ENCODE results near the gene ZFYVE28. TPM values are rescaled to one million over a fixed set of nuclear protein-coding genes. Genes with fewer than 3 reads are reported as not detected.

ZFYVE28 gene
- total and polyA plus RNA-seq, 10 of the 15 experiments (the other 5 are each of a cell fraction or from before 2014, with no cell fraction given) = 0.06 to 1.9 (median 0.22) TPM; not detected in 1

- no peak overlapping the region for H3K9ac ChIP-seq (ENCODE audit: control insufficient read depth, insufficient read depth, low read length)
- H3K36me3 ChIP-seq (ENCODE audit: control insufficient read depth in 2 of 2, insufficient read depth in 2 of 2, low read length in 1 of 2) = peaks cover 0 to 4% of the 10 kb centered on the region in 2 experiments; a peak in 2 of 4 replicates
- no peak for TF ChIP-seq RFX5 (IDR thresholded peaks at IDR 0.05; ENCODE audit: low read depth, low read length)
- no peak for TF ChIP-seq YBX1 (IDR thresholded peaks at IDR 0.05)
- TF ChIP-seq, protein P1, sequence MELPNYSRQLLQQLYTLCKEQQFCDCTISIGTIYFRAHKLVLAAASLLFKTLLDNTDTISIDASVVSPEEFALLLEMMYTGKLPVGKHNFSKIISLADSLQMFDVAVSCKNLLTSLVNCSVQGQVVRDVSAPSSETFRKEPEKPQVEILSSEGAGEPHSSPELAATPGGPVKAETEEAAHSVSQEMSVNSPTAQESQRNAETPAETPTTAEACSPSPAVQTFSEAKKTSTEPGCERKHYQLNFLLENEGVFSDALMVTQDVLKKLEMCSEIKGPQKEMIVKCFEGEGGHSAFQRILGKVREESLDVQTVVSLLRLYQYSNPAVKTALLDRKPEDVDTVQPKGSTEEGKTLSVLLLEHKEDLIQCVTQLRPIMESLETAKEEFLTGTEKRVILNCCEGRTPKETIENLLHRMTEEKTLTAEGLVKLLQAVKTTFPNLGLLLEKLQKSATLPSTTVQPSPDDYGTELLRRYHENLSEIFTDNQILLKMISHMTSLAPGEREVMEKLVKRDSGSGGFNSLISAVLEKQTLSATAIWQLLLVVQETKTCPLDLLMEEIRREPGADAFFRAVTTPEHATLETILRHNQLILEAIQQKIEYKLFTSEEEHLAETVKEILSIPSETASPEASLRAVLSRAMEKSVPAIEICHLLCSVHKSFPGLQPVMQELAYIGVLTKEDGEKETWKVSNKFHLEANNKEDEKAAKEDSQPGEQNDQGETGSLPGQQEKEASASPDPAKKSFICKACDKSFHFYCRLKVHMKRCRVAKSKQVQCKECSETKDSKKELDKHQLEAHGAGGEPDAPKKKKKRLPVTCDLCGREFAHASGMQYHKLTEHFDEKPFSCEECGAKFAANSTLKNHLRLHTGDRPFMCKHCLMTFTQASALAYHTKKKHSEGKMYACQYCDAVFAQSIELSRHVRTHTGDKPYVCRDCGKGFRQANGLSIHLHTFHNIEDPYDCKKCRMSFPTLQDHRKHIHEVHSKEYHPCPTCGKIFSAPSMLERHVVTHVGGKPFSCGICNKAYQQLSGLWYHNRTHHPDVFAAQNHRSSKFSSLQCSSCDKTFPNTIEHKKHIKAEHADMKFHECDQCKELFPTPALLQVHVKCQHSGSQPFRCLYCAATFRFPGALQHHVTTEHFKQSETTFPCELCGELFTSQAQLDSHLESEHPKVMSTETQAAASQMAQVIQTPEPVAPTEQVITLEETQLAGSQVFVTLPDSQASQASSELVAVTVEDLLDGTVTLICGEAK (IDR thresholded peaks at IDR 0.05; ENCODE audit: borderline replicate concordance) = no peak
- TF ChIP-seq, protein P2, sequence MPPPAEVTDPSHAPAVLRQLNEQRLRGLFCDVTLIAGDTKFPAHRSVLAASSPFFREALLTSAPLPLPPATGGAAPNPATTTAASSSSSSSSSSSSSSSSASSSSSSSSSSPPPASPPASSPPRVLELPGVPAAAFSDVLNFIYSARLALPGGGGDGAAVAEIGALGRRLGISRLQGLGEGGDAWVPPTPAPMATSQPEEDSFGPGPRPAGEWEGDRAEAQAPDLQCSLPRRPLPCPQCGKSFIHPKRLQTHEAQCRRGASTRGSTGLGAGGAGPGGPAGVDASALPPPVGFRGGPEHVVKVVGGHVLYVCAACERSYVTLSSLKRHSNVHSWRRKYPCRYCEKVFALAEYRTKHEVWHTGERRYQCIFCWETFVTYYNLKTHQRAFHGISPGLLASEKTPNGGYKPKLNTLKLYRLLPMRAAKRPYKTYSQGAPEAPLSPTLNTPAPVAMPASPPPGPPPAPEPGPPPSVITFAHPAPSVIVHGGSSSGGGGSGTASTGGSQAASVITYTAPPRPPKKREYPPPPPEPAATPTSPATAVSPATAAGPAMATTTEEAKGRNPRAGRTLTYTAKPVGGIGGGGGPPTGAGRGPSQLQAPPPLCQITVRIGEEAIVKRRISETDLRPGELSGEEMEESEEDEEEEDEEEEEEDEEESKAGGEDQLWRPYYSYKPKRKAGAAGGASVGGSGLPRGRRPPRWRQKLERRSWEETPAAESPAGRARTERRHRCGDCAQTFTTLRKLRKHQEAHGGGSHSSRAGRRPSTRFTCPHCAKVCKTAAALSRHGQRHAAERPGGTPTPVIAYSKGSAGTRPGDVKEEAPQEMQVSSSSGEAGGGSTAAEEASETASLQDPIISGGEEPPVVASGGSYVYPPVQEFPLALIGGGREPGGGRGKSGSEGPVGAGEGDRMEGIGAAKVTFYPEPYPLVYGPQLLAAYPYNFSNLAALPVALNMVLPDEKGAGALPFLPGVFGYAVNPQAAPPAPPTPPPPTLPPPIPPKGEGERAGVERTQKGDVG (CRISPR knock-in tag; IDR thresholded peaks at IDR 0.05) = no peak
- TF ChIP-seq CBX3 (IDR thresholded peaks at IDR 0.05; ENCODE audit: borderline replicate concordance, low read depth) = no peak
- TF ChIP-seq, protein P3, sequence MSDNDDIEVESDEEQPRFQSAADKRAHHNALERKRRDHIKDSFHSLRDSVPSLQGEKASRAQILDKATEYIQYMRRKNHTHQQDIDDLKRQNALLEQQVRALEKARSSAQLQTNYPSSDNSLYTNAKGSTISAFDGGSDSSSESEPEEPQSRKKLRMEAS (IDR thresholded peaks at IDR 0.05; ENCODE audit: low read depth, low read length) = no peak
- no peak for TF ChIP-seq TCF12 (IDR thresholded peaks at IDR 0.05; ENCODE audit: low read depth, low read length)
- no peak for TF ChIP-seq STAT1 (conservative IDR thresholded peaks at IDR 0.05)
- H3K79me2 ChIP-seq (ENCODE audit: control insufficient read depth, insufficient read depth, low read length) = no peaks in the 10 kb centered on the region
- H3K4me3 ChIP-seq = no peak overlapping the region
- DNase-seq (ENCODE audit: low read depth, low spot score) (no peak), ATAC-seq (no peak), FAIRE-seq (no peak)
- H3K27me3 ChIP-seq (replicated peaks in 1 of 2; ENCODE audit: control insufficient read depth in 2 of 2, insufficient read depth in 2 of 2, low read length in 1 of 2) = no peaks in the 10 kb centered on the region
- no peaks in the 10 kb centered on the region for H3K9me3 ChIP-seq (replicated peaks; ENCODE audit: control insufficient read depth, insufficient read depth, low read length)
- ChIA-PET POLR2A (interaction anchor here (1.7 kb wide), 1 partner anchor 10 kb away, joined by 4 read pairs; the partner anchor contains the start of gene MXD4), SMC1A (ENCODE audit: uncharacterized antibody, unreplicated experiment) (no interaction called here), CTCF (no interaction called here), RAD21 (ENCODE audit: unreplicated experiment) (no interaction called here)
- BruUV-seq (replicated peaks) = no TSS peak
- H3K4me2 ChIP-seq (ENCODE audit: control insufficient read depth, insufficient read depth) = no peak overlapping the region
- in situ Hi-C loops (cut with MboI) = no loop called here
- H3K27ac ChIP-seq (ENCODE audit: control insufficient read depth, insufficient read depth) = no peak overlapping the region
- no peaks in the 10 kb centered on the region for H3K4me1 ChIP-seq (ENCODE audit: control insufficient read depth, insufficient read depth, low read length)
- H4K20me1 ChIP-seq (ENCODE audit: control insufficient read depth, insufficient read depth) = no peaks in the 10 kb centered on the region
- intact Hi-C loops (cut with micrococcal nuclease; ENCODE audit: unreplicated experiment) = no loop called here
- 89% methylated on average over 11 of the region's 12 CpGs for WGBS (ENCODE audit: insufficient coverage, insufficient replicate concordance, low lambda C conversion rate, missing lambda C conversion rate)
- no peak overlapping the region for H2AFZ ChIP-seq (ENCODE audit: control insufficient read depth, low read depth, low read length)
These were observed 165.8 kb downstream of the ZFYVE28 start for GRCh38 chr4:2252530-2253091.

Measured in GM12878 (cell line).